K562 (cell line): ENCODE results near the gene MPC2. TPM values are rescaled to one million over a fixed set of nuclear protein-coding genes. Genes with fewer than 3 reads are reported as not detected.

Experiments
- ARHGAP35 ChIP-seq: fragments of 450-650 bp; IDR thresholded peaks from 2 replicates; pipeline ENCODE4 v1.6.1; 2018; ENCODE audit not compliant: partially characterized antibody
- CCNT2 ChIP-seq: IDR thresholded peaks from 2 replicates; pipeline ENCODE4 v1.6.1; 2011; ENCODE audit warnings: borderline replicate concordance, low read depth, mild to moderate bottlenecking, moderate library complexity, mixed read lengths, low read length; ENCODE audit not compliant: insufficient read length; ENCODE audit errors: extremely low read depth
- E2F3 ChIP-seq: fragments of 250-450 bp; sonication (Bioruptor Pico); IDR thresholded peaks from 2 replicates; pipeline ENCODE4 v1.4.0; 2020; ENCODE audit warnings: mild to moderate bottlenecking
- EP300 ChIP-seq: IDR thresholded peaks from 2 replicates; pipeline ENCODE4 v1.6.1; 2012; ENCODE audit warnings: low read length, improper control_type of control experiment
- FOS ChIP-seq: IDR thresholded peaks from 3 replicates; pipeline ENCODE4 v1.6.1; 2011; ENCODE audit not compliant: insufficient read length; ENCODE audit errors: extremely low read depth
- HMGXB4 ChIP-seq: sonication (generic); formaldehyde crosslinking; IDR thresholded peaks from 2 replicates; pipeline ENCODE4 v1.8.1; 2023; ENCODE audit warnings: mild to moderate bottlenecking, missing genetic modification reagents
- JUND ChIP-seq, 2 experiments: IDR thresholded peaks; 2 replicates in 1 of 2; 3 replicates in 1 of 2; pipeline ENCODE4 v1.6.1; 2011; ENCODE audit warnings: borderline replicate concordance in 2 of 2, low read depth in 2 of 2, low read length in 2 of 2, improper control_type of control experiment in 1 of 2, missing biosample characterization in 1 of 2, missing genetic modification characterization in 1 of 2, missing genetic modification reagents in 1 of 2
- L3MBTL2 ChIP-seq: fragments of 450-650 bp; IDR thresholded peaks from 2 replicates; pipeline ENCODE4 v1.6.1; 2016; ENCODE audit warnings: mild to moderate bottlenecking, moderate library complexity
- NFE2L1 ChIP-seq: fragments of 450-650 bp; IDR thresholded peaks from 2 replicates; pipeline ENCODE4 v1.6.1; 2016; ENCODE audit warnings: missing genetic modification characterization, low read depth, mild to moderate bottlenecking, missing compliant biosample characterization, moderate library complexity, borderline replicate concordance
- NRF1 ChIP-seq, 2 experiments: fragments of 450-650 bp; IDR thresholded peaks in 1 of 2; conservative IDR thresholded peaks in 1 of 2; 2 replicates each; pipeline ENCODE4 v1.6.1; 2014; ENCODE audit warnings: mild to moderate bottlenecking in 2 of 2
- ZBTB9 ChIP-seq: fragments of 450-650 bp; formaldehyde crosslinking; IDR thresholded peaks from 2 replicates; pipeline ENCODE4 v1.4.0; 2020; ENCODE audit warnings: mild to moderate bottlenecking, moderate library complexity
- ZC3H8 ChIP-seq: fragments of 450-650 bp; IDR thresholded peaks from 2 replicates; pipeline ENCODE4 v1.6.1; 2017
- ZFPM2 ChIP-seq: fragments of 250-450 bp; sonication (Bioruptor Pico); IDR thresholded peaks from 2 replicates; pipeline ENCODE4 v1.5.1; 2022; ENCODE audit warnings: mild to moderate bottlenecking
- ZKSCAN8 ChIP-seq: fragments of 200-800 bp; sonication (Bioruptor generic); IDR thresholded peaks from 2 replicates; pipeline ENCODE4 v1.6.1; 2016; ENCODE audit warnings: missing genetic modification characterization, missing compliant biosample characterization
- ZNF395 ChIP-seq: fragments of 200-800 bp; sonication (Bioruptor generic); IDR thresholded peaks from 2 replicates; pipeline ENCODE4 v1.6.1; 2017; ENCODE audit warnings: missing genetic modification characterization, missing compliant biosample characterization
- ZNF408 ChIP-seq: fragments of 250-450 bp; sonication (Bioruptor Pico); IDR thresholded peaks from 2 replicates; pipeline ENCODE4 v1.4.0; 2020; ENCODE audit warnings: low read depth, mild to moderate bottlenecking, moderate library complexity
- ZNF551 ChIP-seq: fragments of 250-450 bp; sonication (Bioruptor Pico); IDR thresholded peaks from 2 replicates; pipeline ENCODE4 v1.5.0; 2021; ENCODE audit warnings: mild to moderate bottlenecking, moderate library complexity
- polyA plus RNA-seq, 8 experiments: library from polyadenylated mRNA; depleted of rRNA in 4 of 8; stranded (reverse) in 5 of 8; unstranded in 3 of 8; fragments of >200 nt; fragmentation: Nextera tagmentation in 2 of 8; fragmentation: Illumina TruSeq in 1 of 8; extraction: Ambion mirVana in 2 of 8; extraction: Trizol in 1 of 8; gene quantifications; 2 replicates each; pipeline versions ENCODE4 v1.2.1 to v1.2.3, GENCODE V29; 2011 to 2014; ENCODE audit warnings: inconsistent platforms in 1 of 8, missing spikeins in 1 of 8
- total RNA-seq, 7 experiments: library from RNA; depleted of rRNA in 6 of 7; stranded (reverse); fragments of >200 nt in 6 of 7; fragmentation: Illumina TruSeq in 2 of 7; extraction: Trizol in 2 of 7; gene quantifications; 2 replicates each; pipeline versions ENCODE4 v1.2.1 to v1.2.3, GENCODE V29; 2011 to 2021; ENCODE audit warnings: low replicate concordance in 1 of 7
- TF ChIP-seq, protein P1 (sequence below): fragments of 450-650 bp; IDR thresholded peaks from 2 replicates; pipeline ENCODE4 v1.6.1; 2017; ENCODE audit warnings: antibody characterized with exemption
- TF ChIP-seq, protein P2 (sequence below): fragments of 450-650 bp; formaldehyde crosslinking; IDR thresholded peaks from 2 replicates; pipeline ENCODE4 v1.4.0; 2020; ENCODE audit warnings: mild to moderate bottlenecking
- TF ChIP-seq, protein P3 (sequence below): IDR thresholded peaks from 2 replicates; pipeline ENCODE4 v1.6.1; 2011; ENCODE audit not compliant: insufficient read length; ENCODE audit errors: extremely low read depth

MPC2 gene
- total and polyA plus RNA-seq, 9 of the 15 experiments (the other 6 are each of a cell fraction or from before 2014, with no cell fraction given) = 70.7 to 179 (median 144) TPM

DNA sequence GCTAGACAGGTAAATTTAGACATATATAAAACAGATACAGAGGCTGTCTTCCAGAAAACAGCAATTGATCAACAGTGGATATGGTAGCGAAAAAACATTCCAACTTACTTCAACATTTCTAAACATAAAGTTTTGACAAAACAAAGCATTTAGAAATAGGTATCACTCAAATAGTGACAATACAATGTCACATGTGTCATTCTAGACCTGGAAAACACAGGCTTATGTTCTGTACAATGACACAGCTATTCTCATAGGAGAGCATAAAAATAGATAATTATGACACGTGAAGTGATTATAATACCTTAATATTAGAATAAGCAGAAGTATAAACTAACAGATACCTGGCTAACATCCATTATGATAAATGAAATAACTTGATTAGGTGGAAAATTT is 8.4 kb downstream of the MPC2 start (continued):
- TF ChIP-seq, protein P1, sequence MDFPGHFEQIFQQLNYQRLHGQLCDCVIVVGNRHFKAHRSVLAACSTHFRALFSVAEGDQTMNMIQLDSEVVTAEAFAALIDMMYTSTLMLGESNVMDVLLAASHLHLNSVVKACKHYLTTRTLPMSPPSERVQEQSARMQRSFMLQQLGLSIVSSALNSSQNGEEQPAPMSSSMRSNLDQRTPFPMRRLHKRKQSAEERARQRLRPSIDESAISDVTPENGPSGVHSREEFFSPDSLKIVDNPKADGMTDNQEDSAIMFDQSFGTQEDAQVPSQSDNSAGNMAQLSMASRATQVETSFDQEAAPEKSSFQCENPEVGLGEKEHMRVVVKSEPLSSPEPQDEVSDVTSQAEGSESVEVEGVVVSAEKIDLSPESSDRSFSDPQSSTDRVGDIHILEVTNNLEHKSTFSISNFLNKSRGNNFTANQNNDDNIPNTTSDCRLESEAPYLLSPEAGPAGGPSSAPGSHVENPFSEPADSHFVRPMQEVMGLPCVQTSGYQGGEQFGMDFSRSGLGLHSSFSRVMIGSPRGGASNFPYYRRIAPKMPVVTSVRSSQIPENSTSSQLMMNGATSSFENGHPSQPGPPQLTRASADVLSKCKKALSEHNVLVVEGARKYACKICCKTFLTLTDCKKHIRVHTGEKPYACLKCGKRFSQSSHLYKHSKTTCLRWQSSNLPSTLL = no peak
- TF ChIP-seq L3MBTL2 (no peak), ZC3H8 (no peak), JUND (IDR thresholded peaks at IDR 0.05; ENCODE audit: borderline replicate concordance, low read depth, low read length) (0 out of 2 replicates have a peak, but pooled peaks have one; percentile 2), JUND (tag; IDR thresholded peaks at IDR 0.05; ENCODE audit: borderline replicate concordance, low read depth, low read length) (no peak; the same call in 2 of the 3 replicates), ZBTB9 (CRISPR knock-in tag) (no peak), ARHGAP35 (no peak), ZFPM2 (CRISPR knock-in tag) (no peak), CCNT2 (no peak), ZNF408 (CRISPR knock-in tag) (no peak), ZNF551 (0 out of 2 replicates have a peak, but pooled peaks have one; percentile 13), HMGXB4 (CRISPR knock-in tag) (no peak), NFE2L1 (tag) (peak; percentile 82), NRF1 (conservative IDR thresholded peaks at IDR 0.05 in 1 of 2, IDR thresholded peaks at IDR 0.05 in 1 of 2) (no peak), ZNF395 (CRISPR knock-in tag) (peak; percentile 36; the same call in 1 of the 2 replicates), E2F3 (CRISPR knock-in tag) (no peak), FOS (no peak), ZKSCAN8 (CRISPR knock-in tag) (no peak), EP300 (no peak)
- TF ChIP-seq, protein P2, sequence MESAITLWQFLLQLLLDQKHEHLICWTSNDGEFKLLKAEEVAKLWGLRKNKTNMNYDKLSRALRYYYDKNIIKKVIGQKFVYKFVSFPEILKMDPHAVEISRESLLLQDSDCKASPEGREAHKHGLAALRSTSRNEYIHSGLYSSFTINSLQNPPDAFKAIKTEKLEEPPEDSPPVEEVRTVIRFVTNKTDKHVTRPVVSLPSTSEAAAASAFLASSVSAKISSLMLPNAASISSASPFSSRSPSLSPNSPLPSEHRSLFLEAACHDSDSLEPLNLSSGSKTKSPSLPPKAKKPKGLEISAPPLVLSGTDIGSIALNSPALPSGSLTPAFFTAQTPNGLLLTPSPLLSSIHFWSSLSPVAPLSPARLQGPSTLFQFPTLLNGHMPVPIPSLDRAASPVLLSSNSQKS (CRISPR knock-in tag) = no peak
- TF ChIP-seq, protein P3, sequence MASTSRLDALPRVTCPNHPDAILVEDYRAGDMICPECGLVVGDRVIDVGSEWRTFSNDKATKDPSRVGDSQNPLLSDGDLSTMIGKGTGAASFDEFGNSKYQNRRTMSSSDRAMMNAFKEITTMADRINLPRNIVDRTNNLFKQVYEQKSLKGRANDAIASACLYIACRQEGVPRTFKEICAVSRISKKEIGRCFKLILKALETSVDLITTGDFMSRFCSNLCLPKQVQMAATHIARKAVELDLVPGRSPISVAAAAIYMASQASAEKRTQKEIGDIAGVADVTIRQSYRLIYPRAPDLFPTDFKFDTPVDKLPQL = no peak
